ENCODE results near the gene IL12B. TPM values are rescaled to one million over a fixed set of nuclear protein-coding genes. Genes with fewer than 3 reads are reported as not detected.
"Not testable (repeated sequence)": the region's sequence is repeated elsewhere in the genome, so short reads cannot be mapped to it uniquely, and the experiment has no call there.

The IL12B gene
- total RNA-seq, 1 donor from 2014 or later = 0.05 TPM

DNA sequence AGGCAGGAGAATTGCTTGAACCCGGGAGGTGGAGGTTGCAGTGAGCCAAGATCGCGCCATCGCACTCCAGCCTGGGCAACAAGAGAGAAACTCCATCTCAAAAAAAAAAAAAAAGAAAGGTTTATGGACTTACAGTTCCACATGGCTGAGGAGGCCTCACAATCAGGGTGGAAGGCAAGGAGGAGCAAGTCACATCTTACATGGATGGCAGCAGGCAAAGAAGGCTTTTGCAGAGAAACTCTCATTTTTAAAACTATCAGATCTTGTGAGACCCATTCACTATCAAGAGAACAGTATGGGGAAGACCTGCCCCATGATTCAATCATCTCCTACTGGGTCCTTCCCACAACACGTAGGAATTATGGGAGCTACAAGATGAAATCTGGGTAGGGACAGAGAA is 33.0 kb downstream of the IL12B start:
- intact Hi-C loops (cut with micrococcal nuclease) = not testable (repeated sequence)

DNA sequence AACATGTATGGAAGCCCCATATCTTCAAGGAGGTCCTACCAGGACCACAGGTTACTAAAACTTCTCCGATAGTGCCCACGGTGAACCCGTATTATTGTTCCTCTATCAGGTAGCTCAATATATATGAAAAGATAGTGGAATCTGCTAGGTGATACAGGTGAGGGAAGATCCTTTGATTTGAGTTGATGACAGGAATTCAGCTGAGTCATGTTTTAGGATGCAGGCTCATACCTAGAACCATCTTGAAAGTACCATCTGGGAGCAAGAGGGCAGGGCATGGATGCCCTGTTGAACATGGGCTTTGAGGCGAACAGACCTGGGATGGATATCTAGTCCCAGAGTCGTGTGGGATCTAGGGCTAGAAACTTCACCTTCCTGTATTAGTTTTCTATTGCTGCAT is 35.4 kb downstream of the IL12B start:
- intact Hi-C loops (cut with micrococcal nuclease) = no loop called here

DNA sequence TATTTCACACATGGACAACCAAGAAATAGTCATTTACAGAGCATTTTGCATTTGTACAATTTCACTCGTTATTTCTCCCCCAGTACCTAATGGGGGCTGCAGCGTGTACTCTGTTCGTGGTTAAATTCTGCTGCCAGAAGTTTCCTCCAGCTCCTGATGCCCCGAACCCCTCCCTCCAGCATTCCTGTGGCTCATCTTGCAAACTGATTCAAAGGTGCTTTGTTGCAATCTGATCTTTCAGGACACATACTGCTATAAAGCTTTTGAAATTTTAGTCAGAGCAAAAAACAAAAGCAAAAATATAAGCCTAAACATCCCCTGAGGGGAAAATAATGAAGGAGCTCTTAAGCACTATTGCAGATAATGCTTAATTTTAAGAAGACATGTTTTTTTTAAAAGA is 39.5 kb downstream of the IL12B start:
- intact Hi-C loops (cut with micrococcal nuclease) = no loop called here

DNA sequence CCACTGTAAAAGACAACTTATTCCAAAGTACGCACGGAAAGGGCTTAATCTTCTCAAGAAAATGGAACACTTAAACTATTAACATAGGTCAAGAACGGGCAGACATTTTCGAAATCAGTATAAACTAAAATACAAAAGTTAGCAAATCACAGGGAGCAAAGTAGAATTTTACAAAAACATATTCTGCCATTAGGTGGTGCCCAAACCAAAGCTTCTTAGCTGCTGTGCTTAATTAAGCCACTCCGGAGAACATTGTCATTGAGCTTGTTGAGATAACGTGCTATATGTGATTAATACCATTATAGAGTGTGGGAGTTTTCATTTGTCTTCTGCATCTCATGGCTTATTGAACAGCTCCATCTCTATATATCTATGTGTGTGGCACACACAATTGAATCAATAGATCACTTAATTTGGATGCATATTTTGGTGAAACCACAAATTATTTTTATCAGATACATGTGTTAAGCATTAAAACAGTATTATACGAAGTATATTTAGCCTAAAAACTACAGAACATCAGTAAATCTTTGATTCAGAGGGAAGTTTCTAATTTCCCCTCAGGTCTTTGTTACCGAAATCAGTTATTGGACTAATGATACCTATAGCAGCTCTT is 43.8 kb downstream of the IL12B start:
- intact Hi-C loops (cut with micrococcal nuclease) = loop anchor here (1.0 kb wide), 1 partner anchor 701 kb away; no protein-coding TSS in a partner anchor

DNA sequence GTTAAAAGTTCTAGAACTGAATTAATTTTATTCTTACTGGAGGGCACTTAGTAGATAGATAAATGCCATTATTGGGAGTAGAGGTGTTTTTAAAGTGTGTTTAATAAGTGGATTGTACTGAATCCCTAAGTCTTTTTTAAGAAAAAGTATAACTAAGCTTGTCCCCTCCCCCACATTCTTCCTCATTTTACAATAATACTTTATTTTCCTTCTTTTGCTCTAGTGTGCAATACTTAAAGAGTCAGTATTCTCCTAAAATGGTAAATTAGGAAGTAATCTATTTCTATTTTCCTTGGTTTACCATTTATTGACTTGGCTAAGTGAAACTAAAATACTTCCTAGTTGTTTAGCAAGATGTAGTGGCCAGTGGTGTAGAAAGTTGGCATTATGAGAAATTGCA is 55.6 kb downstream of the IL12B start:
- intact Hi-C loops (cut with micrococcal nuclease) = no loop called here

DNA sequence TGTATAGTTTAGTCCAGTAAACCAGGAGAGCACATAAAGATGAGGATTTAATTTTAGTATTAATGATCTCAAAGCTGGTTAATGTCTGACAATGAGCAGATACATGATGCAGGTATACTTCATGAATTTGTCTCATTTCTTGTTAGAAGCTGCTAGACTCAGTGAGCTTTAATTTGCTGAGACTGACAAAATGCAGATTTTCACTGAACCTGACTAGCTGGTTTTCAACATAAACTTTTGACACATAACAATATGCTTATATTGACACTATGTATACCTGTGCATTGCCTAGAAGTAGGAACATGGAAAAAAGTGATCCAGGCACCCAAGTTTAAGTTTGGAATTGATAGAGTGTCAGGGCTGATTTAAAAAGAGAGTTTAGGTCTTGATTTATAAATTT is 56.4 kb downstream of the IL12B start:
- intact Hi-C loops (cut with micrococcal nuclease) = no loop called here

DNA sequence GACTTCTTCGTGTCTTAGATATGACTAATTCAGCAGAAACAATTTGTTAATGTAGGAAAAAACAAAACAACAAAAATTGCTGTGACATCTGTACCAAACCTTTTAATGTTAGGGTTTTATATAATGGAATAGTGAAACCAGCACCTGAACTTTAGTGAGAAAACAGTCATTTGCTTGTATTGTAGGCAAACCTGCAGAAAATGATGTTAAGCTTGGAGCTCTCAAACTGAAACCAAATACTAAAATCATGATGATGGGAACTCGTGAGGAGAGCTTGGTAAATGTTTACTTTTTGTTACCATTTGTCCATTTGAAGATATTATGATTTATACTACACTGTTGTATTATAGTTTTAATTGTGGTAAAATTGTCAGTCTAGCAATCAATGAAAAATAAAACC is 60.6 kb downstream of the IL12B start:
- intact Hi-C loops (cut with micrococcal nuclease) = loop anchor here (10.0 kb wide), 1 partner anchor 505 kb away; no protein-coding TSS in a partner anchor

DNA sequence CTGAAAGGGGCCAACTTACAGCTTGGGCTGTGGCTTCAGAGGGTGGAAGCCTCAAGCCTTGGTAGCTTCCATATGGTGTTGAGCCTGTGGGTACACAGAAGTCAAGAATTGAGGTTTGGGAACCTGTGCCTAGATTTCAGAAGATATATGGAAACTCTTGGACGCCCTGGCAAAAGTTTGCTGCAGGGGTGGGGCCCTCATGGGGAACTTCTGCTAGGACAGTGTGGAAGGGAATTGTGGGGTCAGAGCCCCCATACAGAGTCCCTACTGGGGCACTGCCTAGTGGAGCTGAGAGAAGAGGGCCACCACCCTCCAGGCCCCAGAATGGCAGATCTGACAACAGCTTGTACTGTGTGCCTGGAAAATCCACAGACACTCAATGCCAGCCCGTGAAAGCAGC is 63.5 kb downstream of the IL12B start:
- intact Hi-C loops (cut with micrococcal nuclease) = loop anchor here (10.0 kb wide), 1 partner anchor 508 kb away; no protein-coding TSS in a partner anchor

Other genes starting within 250 kb of the IL12B start
- gene EBF1, start 230.6 kb downstream of the IL12B start, total RNA-seq = 0.07 and 0.18 TPM in 2 replicates
- gene RNF145, start 120.9 kb downstream of the IL12B start, total RNA-seq = 123 and 127 TPM in 2 replicates
- gene UBLCP1, start 67.2 kb downstream of the IL12B start, total RNA-seq = 27.2 and 28.6 TPM in 2 replicates

Measured in T-helper 2 cell treated with Interferon-gamma antibody and Interleukin-4, amounts not matched to agents 100 ng/mL and 5 ng/mL, for 36 hours (primary cell).